Esophagus squamous epithelium (tissue), 4 donors: ENCODE results near the gene ZEB2.

Experiments used
- CTCF ChIP-seq, 6 experiments: fragments of 450-650 bp in 4 of 6; fragments of 200-600 bp in 2 of 6; sonication (generic) in 2 of 6; IDR thresholded peaks; one replicate each; pipeline ENCODE4 v1.5.1; 2016 to 2019; ENCODE audit warnings: antibody characterized with exemption in 6 of 6, mild to moderate bottlenecking in 4 of 6, moderate library complexity in 4 of 6
- POLR2A ChIP-seq, 4 donors: fragments of 450-650 bp; IDR thresholded peaks; one replicate each; pipeline ENCODE4 v1.6.1; 2017; ENCODE audit warnings: antibody characterized with exemption in 4 of 4, mild to moderate bottlenecking in 4 of 4, moderate library complexity in 3 of 4

- TF ChIP-seq CTCF (IDR thresholded peaks at IDR 0.05): no peak
- TF ChIP-seq POLR2A (IDR thresholded peaks at IDR 0.05): no peak
Observed at GRCh38 chr2:144509001-144509878, 10.7 kb downstream of the ZEB2 start.
